Measurements from ENCODE around the gene ZFHX2.

DNA sequence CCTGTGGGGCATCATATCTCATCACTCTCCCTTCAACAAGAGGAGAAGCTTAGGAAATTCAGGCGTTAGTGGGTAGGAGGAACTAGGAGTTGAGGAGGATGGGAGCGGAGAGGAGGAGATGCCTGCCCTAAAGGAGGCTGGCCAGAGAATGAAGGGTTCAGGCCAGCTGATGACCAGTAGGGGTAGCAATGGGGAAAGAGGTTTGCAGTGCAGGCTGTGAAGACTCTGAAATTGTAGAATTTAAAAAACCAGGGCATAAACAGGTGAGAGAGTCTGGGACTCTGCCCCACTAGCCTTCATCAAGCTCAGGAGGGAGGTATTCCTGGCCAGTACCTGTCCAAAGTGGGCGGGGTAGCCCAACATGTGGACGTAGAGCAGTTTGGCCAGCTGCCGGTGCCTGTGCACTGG is 15.2 kb upstream of the ZFHX2 start:
- TF ChIP-seq, protein P1, sequence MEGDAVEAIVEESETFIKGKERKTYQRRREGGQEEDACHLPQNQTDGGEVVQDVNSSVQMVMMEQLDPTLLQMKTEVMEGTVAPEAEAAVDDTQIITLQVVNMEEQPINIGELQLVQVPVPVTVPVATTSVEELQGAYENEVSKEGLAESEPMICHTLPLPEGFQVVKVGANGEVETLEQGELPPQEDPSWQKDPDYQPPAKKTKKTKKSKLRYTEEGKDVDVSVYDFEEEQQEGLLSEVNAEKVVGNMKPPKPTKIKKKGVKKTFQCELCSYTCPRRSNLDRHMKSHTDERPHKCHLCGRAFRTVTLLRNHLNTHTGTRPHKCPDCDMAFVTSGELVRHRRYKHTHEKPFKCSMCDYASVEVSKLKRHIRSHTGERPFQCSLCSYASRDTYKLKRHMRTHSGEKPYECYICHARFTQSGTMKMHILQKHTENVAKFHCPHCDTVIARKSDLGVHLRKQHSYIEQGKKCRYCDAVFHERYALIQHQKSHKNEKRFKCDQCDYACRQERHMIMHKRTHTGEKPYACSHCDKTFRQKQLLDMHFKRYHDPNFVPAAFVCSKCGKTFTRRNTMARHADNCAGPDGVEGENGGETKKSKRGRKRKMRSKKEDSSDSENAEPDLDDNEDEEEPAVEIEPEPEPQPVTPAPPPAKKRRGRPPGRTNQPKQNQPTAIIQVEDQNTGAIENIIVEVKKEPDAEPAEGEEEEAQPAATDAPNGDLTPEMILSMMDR (conservative IDR thresholded peaks at IDR 0.05 in 1 of 2, IDR thresholded peaks at IDR 0.05 in 1 of 2; ENCODE audit: extremely low read depth in 1 of 2, insufficient read depth in 1 of 2, low read depth in 1 of 2, low read length in 2 of 2): peak in 1 of 2 donors; percentile 16
- TF ChIP-seq EZH2 (IDR thresholded peaks at IDR 0.05; ENCODE audit: borderline replicate concordance, low read length): no peak

Data from mammary epithelial cell (primary cell).